Measurements from ENCODE around the gene ELOVL6.

The ELOVL6 gene

GRCh38 chr4:110128029-110128428 is 70.4 kb downstream of the ELOVL6 start:
- H3K27ac ChIP-seq, result no peak overlapping the region
- TF ChIP-seq CTCF (conservative IDR thresholded peaks at IDR 0.05; ENCODE audit: low read depth), result no peak
- POLR2A ChIA-PET (ENCODE audit: low non-redundant PET), result no interaction called here
- CTCF ChIA-PET, result no interaction called here
- no peak for DNase-seq (ENCODE audit: low spot score)

GRCh38 chr4:110124711-110125110 is 73.7 kb downstream of the ELOVL6 start:
- no peak overlapping the region for H3K27ac ChIP-seq
- ChIA-PET POLR2A (ENCODE audit: low non-redundant PET) (no interaction called here), CTCF (interaction anchor here (0.6 kb wide), 1 partner anchor 22 kb away, joined by 4 read pairs; no protein-coding TSS in a partner anchor)
- TF ChIP-seq CTCF (conservative IDR thresholded peaks at IDR 0.05; ENCODE audit: low read depth), result no peak
- DNase-seq (ENCODE audit: low spot score), result no peak

GRCh38 chr4:110122201-110122600 is 76.2 kb downstream of the ELOVL6 start:
- no peak for TF ChIP-seq CTCF (conservative IDR thresholded peaks at IDR 0.05; ENCODE audit: low read depth)
- POLR2A ChIA-PET (ENCODE audit: low non-redundant PET), result no interaction called here
- no peak for DNase-seq (ENCODE audit: low spot score)
- no peak overlapping the region for H3K27ac ChIP-seq
- CTCF ChIA-PET, result no interaction called here

- H3K27ac ChIP-seq, result no peak overlapping the region
- TF ChIP-seq CTCF (conservative IDR thresholded peaks at IDR 0.05; ENCODE audit: low read depth), result no peak
- ChIA-PET POLR2A (ENCODE audit: low non-redundant PET) (no interaction called here), CTCF (interaction anchor here (0.6 kb wide), 1 partner anchor 158 kb away, joined by 3 read pairs; no protein-coding TSS in a partner anchor)
- no peak for DNase-seq (ENCODE audit: low spot score)
Observed at GRCh38 chr4:110120506-110120905, 77.9 kb downstream of the ELOVL6 start.

GRCh38 chr4:110119880-110120279 is 78.5 kb downstream of the ELOVL6 start:
- no peak overlapping the region for H3K27ac ChIP-seq
- ChIA-PET CTCF (interaction anchor here (0.6 to 0.7 kb wide), 3 partner anchors 27 to 158 kb away, joined by 3 read pairs; no protein-coding TSS in a partner anchor), POLR2A (ENCODE audit: low non-redundant PET) (no interaction called here)
- TF ChIP-seq CTCF (conservative IDR thresholded peaks at IDR 0.05; ENCODE audit: low read depth), result no peak
- DNase-seq (ENCODE audit: low spot score), result peak; percentile 11

GRCh38 chr4:110119337-110119736 is 79.1 kb downstream of the ELOVL6 start:
- no peak overlapping the region for H3K27ac ChIP-seq
- DNase-seq (ENCODE audit: low spot score), result peak; percentile 28
- CTCF ChIA-PET, result interaction anchor here (0.7 kb wide), 1 partner anchor 46 kb away, joined by 3 read pairs; no protein-coding TSS in a partner anchor
- no peak for TF ChIP-seq CTCF (conservative IDR thresholded peaks at IDR 0.05; ENCODE audit: low read depth)
- POLR2A ChIA-PET (ENCODE audit: low non-redundant PET), result no interaction called here

GRCh38 chr4:110112056-110112455 is 86.4 kb downstream of the ELOVL6 start:
- TF ChIP-seq CTCF (conservative IDR thresholded peaks at IDR 0.05; ENCODE audit: low read depth), result no peak
- POLR2A ChIA-PET (ENCODE audit: low non-redundant PET), result no interaction called here
- H3K27ac ChIP-seq, result no peak overlapping the region
- no peak for DNase-seq (ENCODE audit: low spot score)
- CTCF ChIA-PET, result no interaction called here

All from RWPE1 (cell line).